ENCODE data around the gene PSMD2. TPM values are rescaled to one million over a fixed set of nuclear protein-coding genes. Genes with fewer than 3 reads are reported as not detected.

The PSMD2 gene
- total RNA-seq, 5 donors from 2014 or later (not counting 1 experiment from before 2014, with no cell fraction given) = 134 to 151 (median 149) TPM

DNA sequence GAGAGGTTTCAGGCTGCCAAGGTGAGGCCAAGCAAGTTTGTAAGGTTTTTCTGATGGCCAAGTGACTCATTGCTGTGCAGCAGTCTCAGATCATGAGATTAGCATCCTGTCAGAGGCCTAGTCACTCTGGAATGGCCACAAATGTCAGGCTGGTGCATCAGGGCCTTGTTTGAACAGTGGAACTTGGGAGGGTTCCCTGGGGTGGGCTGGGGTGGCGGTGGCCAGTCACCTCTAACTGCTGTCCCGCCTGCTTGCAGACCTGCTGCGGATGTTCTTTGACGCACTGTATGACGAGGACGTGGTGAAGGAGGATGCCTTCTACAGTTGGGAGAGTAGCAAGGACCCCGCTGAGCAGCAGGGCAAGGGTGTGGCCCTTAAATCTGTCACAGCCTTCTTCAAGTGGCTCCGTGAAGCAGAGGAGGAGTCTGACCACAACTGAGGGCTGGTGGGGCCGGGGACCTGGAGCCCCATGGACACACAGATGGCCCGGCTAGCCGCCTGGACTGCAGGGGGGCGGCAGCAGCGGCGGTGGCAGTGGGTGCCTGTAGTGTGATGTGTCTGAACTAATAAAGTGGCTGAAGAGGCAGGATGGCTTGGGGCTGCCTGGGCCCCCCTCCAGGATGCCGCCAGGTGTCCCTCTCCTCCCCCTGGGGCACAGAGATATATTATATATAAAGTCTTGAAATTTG is 35.6 kb downstream of the PSMD2 start:
- Histone ChIP-seq H3K27me3 (replicated peaks in 1 of 2; ENCODE audit: control insufficient read depth in 2 of 2, extremely low read depth in 1 of 2, insufficient read depth in 2 of 2, low read length in 1 of 2) (peaks cover 0 to 8% of the 10 kb centered on the region in 2 experiments), H3K9me3 (no peaks in the 10 kb centered on the region), H3K4me3 (ENCODE audit: control insufficient read depth in 1 of 2, extremely low read depth in 1 of 2, low read length in 1 of 2) (no peak overlapping the region), H3K36me3 (ENCODE audit: control insufficient read depth in 2 of 2, extremely low read depth in 1 of 2, insufficient read depth in 1 of 2, low read length in 1 of 2) (peaks cover 14 to 50% of the 10 kb centered on the region in 2 donors), H3K27ac (ENCODE audit: low read length) (peak overlapping the region; percentile 98), H3K4me1 (ENCODE audit: control insufficient read depth in 1 of 2, extremely low read depth in 1 of 2, insufficient read depth in 2 of 2, low read length in 2 of 2) (peaks cover 6 to 36% of the 10 kb centered on the region in 2 experiments)
- H3K4me1 Mint-ChIP-seq = peaks cover 46 to 53% (median 47%) of the 10 kb centered on the region in 3 donors
- no peaks in the 10 kb centered on the region for H3K9me3 Mint-ChIP-seq
- 88% methylated on average over 12 of the region's 15 CpGs for WGBS (ENCODE audit: insufficient coverage)
- peaks cover 27% of the 10 kb centered on the region for H3K36me3 Mint-ChIP-seq
- DNase-seq = peak in 9 of 35 experiments; percentile 12 to 45 (median 24)
- peak in 3 of 4 experiments; percentile 43 to 52 (median 44) for ATAC-seq (replicated peaks in 1 of 4)
- peak overlapping the region; percentile 17 to 87 (median 49) for H3K4me3 Mint-ChIP-seq
- H3K27ac Mint-ChIP-seq = peak overlapping the region; percentile 44 to 76
- no peaks in the 10 kb centered on the region for H3K27me3 Mint-ChIP-seq
- ChIA-PET CTCF (no interaction called here), POLR2A (no interaction called here)

DNA sequence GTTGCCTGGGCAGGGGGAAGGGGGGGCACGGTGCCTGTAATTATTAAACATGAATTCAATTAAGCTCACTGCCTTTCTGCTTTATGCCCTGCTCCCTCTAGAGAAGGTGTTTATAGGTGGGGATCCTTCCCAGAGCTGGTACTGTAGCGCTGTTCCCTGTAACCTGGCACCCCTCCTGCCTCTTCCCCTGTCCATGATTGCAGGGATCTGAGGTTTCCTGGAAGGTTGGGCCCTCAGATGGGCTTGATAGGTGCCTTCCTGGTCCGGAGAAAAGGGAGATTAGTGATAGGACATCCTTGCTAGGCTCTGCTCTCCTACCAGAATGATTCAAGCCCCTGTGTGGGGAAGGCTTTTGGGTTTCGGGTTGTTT is 36.2 kb downstream of the PSMD2 start:
- Histone ChIP-seq H3K4me1 (ENCODE audit: control insufficient read depth in 1 of 2, extremely low read depth in 1 of 2, insufficient read depth in 2 of 2, low read length in 2 of 2) (peaks cover 6 to 36% of the 10 kb centered on the region in 2 experiments), H3K4me3 (ENCODE audit: control insufficient read depth in 1 of 2, extremely low read depth in 1 of 2, low read length in 1 of 2) (peak overlapping the region; percentile 28 to 61), H3K27me3 (replicated peaks in 1 of 2; ENCODE audit: control insufficient read depth in 2 of 2, extremely low read depth in 1 of 2, insufficient read depth in 2 of 2, low read length in 1 of 2) (peaks cover 0 to 8% of the 10 kb centered on the region in 2 experiments), H3K27ac (ENCODE audit: low read length) (peak overlapping the region; percentile 98), H3K36me3 (ENCODE audit: control insufficient read depth in 2 of 2, extremely low read depth in 1 of 2, insufficient read depth in 1 of 2, low read length in 1 of 2) (peaks cover 14 to 47% of the 10 kb centered on the region in 2 donors), H3K9me3 (no peaks in the 10 kb centered on the region)
- Mint-ChIP-seq H3K4me1 (peaks cover 46 to 53% (median 47%) of the 10 kb centered on the region in 3 donors), H3K4me3 (peak overlapping the region; percentile 80 to 88 (median 87)), H3K27me3 (no peaks in the 10 kb centered on the region), H3K27ac (peak overlapping the region; percentile 86 to 89), H3K9me3 (no peaks in the 10 kb centered on the region), H3K36me3 (peaks cover 24% of the 10 kb centered on the region)
- ATAC-seq (replicated peaks in 1 of 4) = peak in 1 of 4 experiments; percentile 13
- ChIA-PET POLR2A (no interaction called here), CTCF (no interaction called here)
- no peak for DNase-seq
- WGBS (ENCODE audit: insufficient coverage) = 39% methylated on average over 2 of the region's 4 CpGs

DNA sequence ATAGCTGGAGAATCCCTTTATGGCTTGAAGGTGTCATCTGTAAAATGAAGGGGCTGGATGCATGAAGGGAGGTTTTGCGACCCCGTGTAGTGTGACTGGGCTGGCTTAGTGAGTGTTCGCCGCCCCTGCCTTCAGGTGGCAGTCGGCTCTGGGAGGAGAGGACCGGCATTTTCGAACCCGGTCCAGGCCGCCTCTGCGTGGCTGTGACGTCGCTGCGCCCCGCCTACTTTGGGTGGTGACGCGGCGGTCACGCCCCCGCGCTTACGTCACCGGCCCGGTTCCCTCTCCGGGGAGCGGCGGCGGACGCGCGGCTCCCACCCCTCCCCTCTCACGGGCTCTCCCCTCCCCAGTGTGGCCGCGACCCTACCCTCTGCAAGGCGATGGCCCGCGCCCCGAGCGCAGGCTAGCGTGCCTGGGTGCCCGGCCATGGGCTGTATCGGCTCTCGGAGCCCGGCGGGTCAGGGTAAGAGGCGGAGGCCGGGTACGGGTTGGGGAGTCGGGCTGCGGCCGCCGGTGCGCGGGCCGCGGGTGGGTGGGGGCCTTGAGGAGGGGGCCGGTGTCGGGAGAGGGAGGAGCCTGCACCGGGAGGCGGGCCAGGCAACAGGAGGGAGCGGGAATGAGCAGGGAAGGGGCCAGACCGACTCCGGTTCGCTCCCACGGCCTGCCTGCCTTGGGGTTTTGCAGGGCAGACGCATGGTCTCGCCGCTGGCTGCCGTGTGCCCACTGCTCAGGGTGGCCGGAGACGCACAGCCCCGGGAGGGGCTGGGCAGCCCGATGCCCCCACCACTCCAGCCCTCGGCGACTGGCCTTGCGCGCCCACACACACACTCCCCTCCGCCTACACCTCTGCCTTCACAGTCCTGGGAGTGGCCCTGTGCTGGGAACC is 36.9 kb downstream of the PSMD2 start:
- ATAC-seq (replicated peaks in 1 of 4) = peak; percentile 77 to 79 (median 79)
- CTCF ChIA-PET = no interaction called here
- peaks cover 46 to 53% (median 47%) of the 10 kb centered on the region in 3 donors for H3K4me1 Mint-ChIP-seq

DNA sequence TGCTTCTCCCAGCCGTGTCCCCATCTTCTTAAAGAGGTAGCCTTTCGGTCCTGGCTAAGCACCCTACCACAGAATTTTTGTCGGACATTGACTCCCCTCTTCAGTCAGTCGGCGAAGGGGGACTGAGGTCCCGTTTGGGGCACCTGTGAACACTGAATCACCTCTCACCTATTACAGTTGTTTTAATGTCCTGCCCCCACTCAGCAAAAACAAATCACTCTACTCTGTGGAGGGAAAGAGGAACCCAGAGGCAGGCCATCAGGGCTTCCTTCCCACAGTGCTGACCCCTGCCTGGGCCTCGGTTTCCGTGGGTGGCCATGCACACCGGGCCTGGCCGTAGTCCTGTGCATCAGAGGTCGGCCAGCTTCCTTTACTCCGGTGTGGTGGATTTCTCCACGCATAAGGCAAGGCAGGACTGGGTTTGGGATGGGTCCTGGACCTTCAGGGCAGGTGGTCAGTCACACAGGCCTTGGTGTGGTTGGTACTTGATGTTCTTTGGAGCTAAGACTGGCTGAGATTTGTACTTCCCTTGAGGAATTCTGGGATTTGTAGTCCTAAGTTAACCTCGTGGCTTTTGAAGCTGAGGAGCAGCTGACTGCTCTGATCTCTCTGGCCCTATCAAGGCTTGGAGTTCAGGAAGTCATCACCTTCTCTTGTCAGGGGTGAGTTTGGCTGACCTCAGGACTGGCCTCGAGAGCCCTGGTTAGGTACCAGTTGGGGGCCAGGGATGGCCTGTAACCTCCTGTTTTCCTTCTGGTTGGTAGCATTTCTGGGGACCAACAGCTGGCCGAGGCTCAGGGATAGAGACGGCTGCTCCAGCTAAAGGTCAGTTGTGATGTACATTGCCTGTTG is 37.7 kb downstream of the PSMD2 start:
- Histone ChIP-seq H3K27ac (ENCODE audit: low read length) (peak overlapping the region; percentile 98), H3K36me3 (ENCODE audit: control insufficient read depth in 2 of 2, extremely low read depth in 1 of 2, insufficient read depth in 1 of 2, low read length in 1 of 2) (peaks cover 10 to 36% of the 10 kb centered on the region in 2 donors), H3K27me3 (replicated peaks in 1 of 2; ENCODE audit: control insufficient read depth in 2 of 2, extremely low read depth in 1 of 2, insufficient read depth in 2 of 2, low read length in 1 of 2) (peaks cover 0 to 8% of the 10 kb centered on the region in 2 experiments), H3K4me1 (ENCODE audit: control insufficient read depth in 1 of 2, extremely low read depth in 1 of 2, insufficient read depth in 2 of 2, low read length in 2 of 2) (peaks cover 6 to 36% of the 10 kb centered on the region in 2 experiments), H3K9me3 (no peaks in the 10 kb centered on the region), H3K4me3 (ENCODE audit: control insufficient read depth in 1 of 2, extremely low read depth in 1 of 2, low read length in 1 of 2) (peak overlapping the region; percentile 55 to 61)
- H3K4me1 Mint-ChIP-seq = peaks cover 46 to 53% (median 47%) of the 10 kb centered on the region in 3 donors
- no peaks in the 10 kb centered on the region for H3K9me3 Mint-ChIP-seq
- POLR2A ChIA-PET = no interaction called here
- CTCF ChIA-PET = interaction anchor here in 1 of 2 donors (0.7 kb wide), 1 partner anchor 178 kb away, joined by 3 read pairs; no protein-coding TSS in a partner anchor
- peaks cover 18% of the 10 kb centered on the region for H3K36me3 Mint-ChIP-seq
- no peak for ATAC-seq (replicated peaks in 1 of 4)
- 52% methylated on average over 16 of the region's 17 CpGs for WGBS (ENCODE audit: insufficient coverage)
- no peaks in the 10 kb centered on the region for H3K27me3 Mint-ChIP-seq
- peak overlapping the region; percentile 80 to 88 (median 87) for H3K4me3 Mint-ChIP-seq
- H3K27ac Mint-ChIP-seq = peak overlapping the region; percentile 76 to 88
- peak in 2 of 35 experiments; percentile 27 to 29 for DNase-seq

More for the DNA sequence above, 36.9 kb downstream of the PSMD2 start:
- Histone ChIP-seq H3K9me3 (no peaks in the 10 kb centered on the region), H3K4me3 (ENCODE audit: control insufficient read depth in 1 of 2, extremely low read depth in 1 of 2, low read length in 1 of 2) (peak overlapping the region; percentile 55 to 61), H3K4me1 (ENCODE audit: control insufficient read depth in 1 of 2, extremely low read depth in 1 of 2, insufficient read depth in 2 of 2, low read length in 2 of 2) (peaks cover 6 to 36% of the 10 kb centered on the region in 2 experiments), H3K27me3 (replicated peaks in 1 of 2; ENCODE audit: control insufficient read depth in 2 of 2, extremely low read depth in 1 of 2, insufficient read depth in 2 of 2, low read length in 1 of 2) (peaks cover 0 to 8% of the 10 kb centered on the region in 2 experiments), H3K36me3 (ENCODE audit: control insufficient read depth in 2 of 2, extremely low read depth in 1 of 2, insufficient read depth in 1 of 2, low read length in 1 of 2) (peaks cover 11 to 44% of the 10 kb centered on the region in 2 donors), H3K27ac (ENCODE audit: low read length) (peak overlapping the region; percentile 98)
- POLR2A ChIA-PET = no interaction called here
- Mint-ChIP-seq H3K36me3 (peaks cover 25% of the 10 kb centered on the region), H3K4me3 (peak overlapping the region; percentile 80 to 88 (median 87)), H3K27me3 (no peaks in the 10 kb centered on the region), H3K9me3 (no peaks in the 10 kb centered on the region), H3K27ac (peak overlapping the region; percentile 88 to 89)
- WGBS (ENCODE audit: insufficient coverage) = 2% methylated on average over 68 of the region's 77 CpGs
- peak; percentile 61 to 94 (median 82) for DNase-seq

DNA sequence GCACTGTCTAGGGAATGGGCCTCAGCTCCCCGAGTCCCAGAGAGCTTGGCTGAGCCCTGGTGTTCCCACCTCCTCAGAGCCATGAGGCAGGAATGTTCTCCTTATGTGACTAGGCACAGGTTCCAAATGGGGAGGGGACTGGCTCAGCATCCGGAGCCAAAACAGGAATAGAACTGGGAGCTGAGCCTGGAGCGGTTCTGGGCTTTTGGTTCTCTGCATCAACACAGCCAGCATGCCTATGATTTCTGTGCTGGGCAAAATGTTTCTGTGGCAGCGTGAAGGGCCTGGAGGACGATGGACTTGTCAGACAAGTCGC is 38.3 kb downstream of the PSMD2 start, which contains the start of gene FAM131A:
Gene FAM131A, plus strand, starts transcription at position 202 of the 316 bp plus-strand sequence. Its CDS starts 31 bp downstream, at position 233.
- Mint-ChIP-seq H3K27me3 (no peaks in the 10 kb centered on the region), H3K36me3 (peaks cover 18% of the 10 kb centered on the region), H3K4me1 (peaks cover 46 to 52% (median 47%) of the 10 kb centered on the region in 3 donors), H3K4me3 (peak within 1 kb of the TSS; percentile 80 to 88 (median 87)), H3K9me3 (no peaks in the 10 kb centered on the region), H3K27ac (peak within 1 kb of the TSS; percentile 76 to 88)
- ATAC-seq (replicated peaks in 1 of 4) = no peak
- ChIA-PET POLR2A (no interaction called here), CTCF (no interaction called here)
- H3K27ac ChIP-seq (ENCODE audit: low read length) = peak within 1 kb of the TSS; percentile 98
- no peaks in the 10 kb centered on the region for H3K9me3 ChIP-seq
- DNase-seq = no peak
- peaks cover 8 to 30% of the 10 kb centered on the region in 2 donors for H3K36me3 ChIP-seq (ENCODE audit: control insufficient read depth in 2 of 2, extremely low read depth in 1 of 2, insufficient read depth in 1 of 2, low read length in 1 of 2)
- H3K4me1 ChIP-seq (ENCODE audit: control insufficient read depth in 1 of 2, extremely low read depth in 1 of 2, insufficient read depth in 2 of 2, low read length in 2 of 2) = peaks cover 6 to 36% of the 10 kb centered on the region in 2 experiments
- 97% methylated on average over 6 of the region's 6 CpGs for WGBS (ENCODE audit: insufficient coverage)
- peak within 1 kb of the TSS; percentile 55 to 61 for H3K4me3 ChIP-seq (ENCODE audit: control insufficient read depth in 1 of 2, extremely low read depth in 1 of 2, low read length in 1 of 2)
- peaks cover 0 to 8% of the 10 kb centered on the region in 2 experiments for H3K27me3 ChIP-seq (replicated peaks in 1 of 2; ENCODE audit: control insufficient read depth in 2 of 2, extremely low read depth in 1 of 2, insufficient read depth in 2 of 2, low read length in 1 of 2)

Measured in T-cell (primary cell).